B cell (primary cell): ENCODE measurements around the gene STRADA.

Experiments
- CTCF ChIP-seq: fragments of 200-600 bp; IDR thresholded peaks from one replicate; pipeline ENCODE4 v1.8.0; 2022; ENCODE audit warnings: antibody characterized with exemption, mild to moderate bottlenecking
- EZH2 ChIP-seq: IDR thresholded peaks from 2 replicates; pipeline ENCODE4 v1.6.1; 2012; ENCODE audit warnings: borderline replicate concordance, low read depth, mild to moderate bottlenecking, moderate library complexity, low read length; ENCODE audit not compliant: insufficient read depth, poor library complexity, severe bottlenecking

- TF ChIP-seq CTCF (no peak), EZH2 (no peak)
These were observed 66.4 kb downstream of the STRADA start for GRCh38 chr17:63675231-63675606.
